GM18520 (cell line): ENCODE measurements around the gene JDP2.
A peak's percentile ranks its signal among the peaks of the same experiment; 100 is the strongest.

Experiments
- ATAC-seq: cut with Tn5 transposase; IDR thresholded peaks from one replicate; pipeline ENCODE4 v1.9.1; 2021; ENCODE audit not compliant: unreplicated experiment

Gene JDP2

GRCh38 chr14:75409316-75410205 lies 18.3 kb upstream of the JDP2 start:
- no peak for ATAC-seq

- ATAC-seq: no peak
Observed at GRCh38 chr14:75411214-75411540, 16.6 kb upstream of the JDP2 start.

GRCh38 chr14:75413013-75413412 lies 14.8 kb upstream of the JDP2 start:
- ATAC-seq: no peak

GRCh38 chr14:75417674-75418073 lies 10.1 kb upstream of the JDP2 start:
- ATAC-seq: no peak

- no peak for ATAC-seq
Observed at GRCh38 chr14:75418850-75419768, 8.7 kb upstream of the JDP2 start.

GRCh38 chr14:75422169-75422568 lies 5.7 kb upstream of the JDP2 start:
- ATAC-seq: no peak

GRCh38 chr14:75424496-75424895 lies 3.3 kb upstream of the JDP2 start:
- ATAC-seq: no peak

GRCh38 chr14:75425446-75425845 lies 2.4 kb upstream of the JDP2 start:
- no peak for ATAC-seq

- ATAC-seq: peak; percentile 43
Observed at GRCh38 chr14:75426332-75427125, 1.3 kb upstream of the JDP2 start.

- ATAC-seq: no peak
Observed at GRCh38 chr14:75427126-75427481, 718 bp upstream of the JDP2 start.

- no peak for ATAC-seq
Observed at GRCh38 chr14:75428230-75429104, 645 bp downstream of the JDP2 start.

GRCh38 chr14:75429562-75429961 lies 1.7 kb downstream of the JDP2 start:
- ATAC-seq: no peak

- ATAC-seq: no peak
Observed at GRCh38 chr14:75430116-75430515, 2.3 kb downstream of the JDP2 start.

- no peak for ATAC-seq
Observed at GRCh38 chr14:75430526-75430925, 2.7 kb downstream of the JDP2 start.

GRCh38 chr14:75430976-75431375 lies 3.2 kb downstream of the JDP2 start:
- ATAC-seq: no peak

GRCh38 chr14:75431827-75432226 lies 4.0 kb downstream of the JDP2 start:
- no peak for ATAC-seq

- no peak for ATAC-seq
Observed at GRCh38 chr14:75432411-75432810, 4.6 kb downstream of the JDP2 start.

- no peak for ATAC-seq
Observed at GRCh38 chr14:75433631-75434071, 5.8 kb downstream of the JDP2 start.

GRCh38 chr14:75434138-75434889 lies 6.5 kb downstream of the JDP2 start:
- ATAC-seq: no peak

GRCh38 chr14:75434890-75435248 lies 7.0 kb downstream of the JDP2 start:
- no peak for ATAC-seq
